SU-DHL-6 (cell line): Measurements from ENCODE around the gene PHAX.
"Not testable (repeated sequence)": the region's sequence is repeated elsewhere in the genome, so short reads cannot be mapped to it uniquely, and the experiment has no call there.

Source experiments
- H2AFZ ChIP-seq: fragments of 200-600 bp; sonication (generic); 2 replicates; pipeline ENCODE4 v1.6.1; 2014; ENCODE audit warnings: low read depth, mild to moderate bottlenecking, moderate library complexity, mixed read lengths, antibody characterized with exemption, low read length; ENCODE audit not compliant: severe bottlenecking
- H3F3A ChIP-seq: fragments of 200-600 bp; shearing (Covaris generic); 2 replicates; pipeline ENCODE4 v1.6.0; 2016; ENCODE audit warnings: antibody characterized with exemption, mild to moderate bottlenecking; ENCODE audit not compliant: insufficient read depth
- H3K27ac ChIP-seq: fragments of 200-600 bp; sonication (generic); 2 replicates; pipeline ENCODE4 v1.5.1; 2016; ENCODE audit warnings: low read depth, mild to moderate bottlenecking, low read length, moderate library complexity, mixed read lengths
- H3K27me3 ChIP-seq: fragments of 200-600 bp; sonication (generic), shearing (Covaris generic); 2 replicates; pipeline ENCODE4 v1.6.0; 2014; ENCODE audit warnings: mild to moderate bottlenecking, low read length
- H3K36me3 ChIP-seq: fragments of 200-600 bp; sonication (generic); 2 replicates; pipeline ENCODE4 v1.6.1; 2014; ENCODE audit warnings: mild to moderate bottlenecking, low read length, mixed read lengths
- H3K4me2 ChIP-seq: fragments of 300-600, 200-600 bp; shearing (Covaris generic), sonication (generic); 2 replicates; pipeline ENCODE4 v1.6.0; 2014; ENCODE audit warnings: low read length, low read depth, mild to moderate bottlenecking; ENCODE audit not compliant: poor library complexity, severe bottlenecking
- H3K4me3 ChIP-seq: fragments of 200-600 bp; sonication (generic); 2 replicates; pipeline ENCODE4 v1.5.1; 2014; ENCODE audit warnings: antibody characterized with exemption, low read length, mild to moderate bottlenecking, mixed read lengths; ENCODE audit not compliant: insufficient read depth, poor library complexity, severe bottlenecking
- H3K79me2 ChIP-seq: fragments of 200-600 bp; sonication (generic); 2 replicates; pipeline ENCODE4 v1.6.1; 2014; ENCODE audit warnings: mild to moderate bottlenecking, low read length, moderate library complexity; ENCODE audit not compliant: insufficient read depth
- H3K9ac ChIP-seq: fragments of 200-600 bp; sonication (generic); 2 replicates; pipeline ENCODE4 v1.7.0; 2014; ENCODE audit warnings: mild to moderate bottlenecking, low read length
- H3K9me2 ChIP-seq: fragments of 200-600 bp; sonication (generic); replicated peaks from 2 replicates; pipeline ENCODE4 v1.6.1; 2014; ENCODE audit warnings: low read length; ENCODE audit not compliant: insufficient read depth
- H3K9me3 ChIP-seq: fragments of 200-600 bp; sonication (generic); 2 replicates; pipeline ENCODE4 v1.6.1; 2014; ENCODE audit warnings: low read length, mixed read lengths; ENCODE audit not compliant: insufficient read depth
- H4K20me1 ChIP-seq: fragments of 200-600 bp; sonication (generic); 2 replicates; pipeline ENCODE4 v1.6.1; 2014; ENCODE audit warnings: low read depth, mild to moderate bottlenecking, antibody characterized with exemption, low read length, moderate library complexity, mixed read lengths
- CTCF ChIP-seq: fragments of 200-600 bp; sonication (generic); IDR thresholded peaks from one replicate; pipeline ENCODE4 v1.5.1; 2017; ENCODE audit warnings: antibody characterized with exemption, mild to moderate bottlenecking, low read length, moderate library complexity; ENCODE audit not compliant: insufficient read depth, poor library complexity, severe bottlenecking
- EZH2phosphoT487 ChIP-seq: fragments of 200-600 bp; sonication (generic), shearing (Covaris generic); conservative IDR thresholded peaks from 2 replicates; pipeline ENCODE4 v1.6.1; 2018; ENCODE audit warnings: mild to moderate bottlenecking, antibody characterized with exemption, low read length, moderate library complexity, mixed read lengths

PHAX gene

GRCh38 chr5:126659805-126660482, 59.2 kb downstream of the PHAX start:
- Histone ChIP-seq H3K27ac (no peak overlapping the region), H3K79me2 (no peaks in the 10 kb centered on the region), H2AFZ (no peak overlapping the region), H4K20me1 (no peaks in the 10 kb centered on the region), H3F3A (no peaks in the 10 kb centered on the region), H3K27me3 (no peaks in the 10 kb centered on the region), H3K4me3 (no peak overlapping the region), H3K4me2 (no peak overlapping the region), H3K9me3 (no peaks in the 10 kb centered on the region), H3K9me2 (no peaks in the 10 kb centered on the region), H3K9ac (no peak overlapping the region), H3K36me3 (no peaks in the 10 kb centered on the region)
- TF ChIP-seq EZH2phosphoT487 (no peak), CTCF (no peak)

DNA sequence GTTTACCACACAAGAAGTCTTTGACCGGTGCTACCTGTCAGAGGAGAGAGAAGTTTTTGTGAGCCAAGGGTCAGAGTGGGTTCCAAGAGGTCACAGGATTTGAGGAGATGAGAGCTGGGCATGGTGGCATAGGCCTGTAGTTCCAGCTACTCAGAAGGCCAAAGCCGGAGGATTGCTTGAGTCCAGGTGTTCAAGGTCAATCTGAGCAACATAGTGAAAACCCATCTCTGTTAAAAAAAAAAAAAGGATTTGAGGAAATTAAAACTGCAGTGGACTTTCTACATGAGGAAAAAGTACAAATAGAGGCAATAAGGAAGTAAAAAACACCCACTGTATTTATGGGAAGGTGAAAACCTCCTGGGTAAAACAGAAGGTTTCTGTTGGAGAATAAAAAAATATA, 63.8 kb downstream of the PHAX start:
- TF ChIP-seq CTCF (no peak), EZH2phosphoT487 (no peak)
- H3K27ac ChIP-seq, result no peak overlapping the region
- no peak overlapping the region for H3K9ac ChIP-seq
- H3K36me3 ChIP-seq, result no peaks in the 10 kb centered on the region
- H4K20me1 ChIP-seq, result no peaks in the 10 kb centered on the region
- no peak overlapping the region for H3K4me3 ChIP-seq
- H3K4me2 ChIP-seq, result no peak overlapping the region
- H3K79me2 ChIP-seq, result no peaks in the 10 kb centered on the region
- H3K27me3 ChIP-seq, result no peaks in the 10 kb centered on the region
- no peaks in the 10 kb centered on the region for H3K9me2 ChIP-seq
- no peaks in the 10 kb centered on the region for H3K9me3 ChIP-seq
- H2AFZ ChIP-seq, result no peak overlapping the region
- H3F3A ChIP-seq, result no peaks in the 10 kb centered on the region

DNA sequence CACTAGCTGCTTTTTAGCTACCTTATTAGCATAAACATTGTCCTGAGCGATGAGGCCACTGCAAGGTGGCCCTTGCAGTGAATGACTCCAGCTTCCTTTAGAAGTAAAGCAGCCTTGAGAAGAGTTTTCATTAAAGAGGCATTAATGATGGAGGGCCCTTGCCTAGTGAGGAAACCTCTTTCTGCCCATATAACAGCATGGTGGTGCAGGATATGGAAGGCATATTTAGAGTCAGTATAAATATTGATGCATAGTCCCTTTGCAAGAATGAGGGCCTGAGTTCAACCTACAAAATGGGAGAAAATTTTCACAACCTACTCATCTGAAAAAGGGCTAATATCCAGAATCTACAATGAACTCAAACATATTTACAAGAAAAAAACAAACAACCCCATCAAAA, 69.4 kb downstream of the PHAX start:
- not testable (repeated sequence) for H3K36me3 ChIP-seq, H3K4me2 ChIP-seq, H4K20me1 ChIP-seq, H3K9me2 ChIP-seq, H3K4me3 ChIP-seq, H3K9me3 ChIP-seq, H3K79me2 ChIP-seq, H3K27ac ChIP-seq, H3K27me3 ChIP-seq, H2AFZ ChIP-seq, H3F3A ChIP-seq, H3K9ac ChIP-seq

- H3K9ac ChIP-seq, H2AFZ ChIP-seq, H3K79me2 ChIP-seq, H4K20me1 ChIP-seq, H3K4me2 ChIP-seq, H3K4me3 ChIP-seq, H3F3A ChIP-seq, H3K27me3 ChIP-seq, H3K36me3 ChIP-seq, H3K27ac ChIP-seq, H3K9me3 ChIP-seq, H3K9me2 ChIP-seq: not testable (repeated sequence)
Observed at GRCh38 chr5:126671681-126672080, 70.9 kb downstream of the PHAX start.
